ENCODE measurements around the gene ACADVL.

- TF ChIP-seq CTCF (conservative IDR thresholded peaks at IDR 0.05; ENCODE audit: low read depth, low read length) = no peak
- no peak for TF ChIP-seq RAD21 (IDR thresholded peaks at IDR 0.05; ENCODE audit: low read length)
- no peak for TF ChIP-seq POLR2A (IDR thresholded peaks at IDR 0.05; ENCODE audit: low read depth, low read length)
- TF ChIP-seq MXI1 (IDR thresholded peaks at IDR 0.05; ENCODE audit: borderline replicate concordance, low read depth, low read length) = no peak
- no peak for TF ChIP-seq CHD1 (IDR thresholded peaks at IDR 0.05; ENCODE audit: low read depth, low read length)
- TF ChIP-seq SMC3 (IDR thresholded peaks at IDR 0.05; ENCODE audit: low read depth, low read length) = no peak
- no peak for TF ChIP-seq ELK1 (IDR thresholded peaks at IDR 0.05; ENCODE audit: borderline replicate concordance, low read depth, low read length)
Measured at GRCh38 chr17:7228920-7229319, 9.2 kb downstream of the ACADVL start.

Measured in IMR-90 (cell line).